ENCODE measurements around the gene MPP1.

MPP1 gene

DNA sequence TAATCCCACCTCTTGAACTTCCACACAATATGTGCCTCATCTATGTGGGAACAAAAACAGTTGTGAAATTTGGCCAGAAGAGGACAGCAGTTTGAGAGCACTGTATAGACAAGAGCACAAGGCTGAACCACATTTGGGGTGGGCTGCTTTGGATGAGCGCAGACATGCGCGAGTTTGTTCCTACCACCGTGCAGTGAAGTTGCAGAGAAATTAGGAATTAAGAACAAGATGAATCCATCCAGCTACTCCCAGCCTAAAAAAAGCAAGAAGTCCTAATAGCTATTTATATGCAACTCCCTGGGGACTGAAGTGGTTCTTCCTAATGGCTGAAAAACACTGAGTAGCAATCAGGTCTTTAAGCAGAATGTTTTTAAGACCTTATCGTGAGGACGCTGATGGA lies 55.4 kb downstream of the MPP1 start:
- DNase-seq, result no peak
- Histone ChIP-seq H3K36me3 (ENCODE audit: control insufficient read depth, insufficient read depth, low read length) (no peaks in the 10 kb centered on the region), H3K4me1 (ENCODE audit: control insufficient read depth, insufficient read depth, low read length, poor library complexity, severe bottlenecking) (peaks cover 11% of the 10 kb centered on the region), H3K27ac (ENCODE audit: insufficient read depth, low read length, poor library complexity, severe bottlenecking) (peak overlapping the region; percentile 61), H3K27me3 (replicated peaks; ENCODE audit: control insufficient read depth, insufficient read depth, low read length, poor library complexity, severe bottlenecking) (no peaks in the 10 kb centered on the region), H3K4me3 (ENCODE audit: insufficient read depth, low read depth, low read length, poor library complexity, severe bottlenecking) (peak overlapping the region; percentile 50), H3K9me3 (ENCODE audit: control insufficient read depth, low read length) (no peaks in the 10 kb centered on the region)

GRCh38 chrX:154748712-154749339 lies 56.5 kb downstream of the MPP1 start:
- H3K27ac ChIP-seq (ENCODE audit: insufficient read depth, low read length, poor library complexity, severe bottlenecking), result no peak overlapping the region
- no peaks in the 10 kb centered on the region for H3K36me3 ChIP-seq (ENCODE audit: control insufficient read depth, insufficient read depth, low read length)
- no peak overlapping the region for H3K4me3 ChIP-seq (ENCODE audit: insufficient read depth, low read depth, low read length, poor library complexity, severe bottlenecking)
- peaks cover 11% of the 10 kb centered on the region for H3K4me1 ChIP-seq (ENCODE audit: control insufficient read depth, insufficient read depth, low read length, poor library complexity, severe bottlenecking)
- H3K9me3 ChIP-seq (ENCODE audit: control insufficient read depth, low read length), result no peaks in the 10 kb centered on the region
- peak in 2 of 3 donors; percentile 13 to 37 for DNase-seq
- no peaks in the 10 kb centered on the region for H3K27me3 ChIP-seq (replicated peaks; ENCODE audit: control insufficient read depth, insufficient read depth, low read length, poor library complexity, severe bottlenecking)

DNA sequence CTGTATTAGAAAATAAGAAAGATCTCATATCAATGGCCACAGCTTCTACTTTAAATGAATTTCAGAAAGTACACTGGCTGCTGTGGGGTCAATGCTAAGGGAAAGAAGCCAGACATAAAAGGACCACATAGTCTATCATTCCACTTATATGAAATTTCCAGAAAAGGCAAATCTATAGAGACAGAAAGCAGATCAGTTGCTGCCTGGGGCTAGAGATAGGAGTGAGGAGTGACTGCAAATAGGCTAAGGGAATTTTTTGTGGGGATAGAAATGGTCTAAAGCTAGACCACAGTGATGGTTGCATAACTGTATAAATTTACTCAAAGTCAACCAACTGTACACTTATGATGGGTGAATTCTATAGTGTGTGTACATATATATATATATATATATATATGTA lies 62.7 kb downstream of the MPP1 start:
- Histone ChIP-seq H3K4me3 (ENCODE audit: insufficient read depth, low read depth, low read length, poor library complexity, severe bottlenecking) (no peak overlapping the region), H3K36me3 (ENCODE audit: control insufficient read depth, insufficient read depth, low read length) (no peaks in the 10 kb centered on the region), H3K9me3 (ENCODE audit: control insufficient read depth, low read length) (no peaks in the 10 kb centered on the region), H3K4me1 (ENCODE audit: control insufficient read depth, insufficient read depth, low read length, poor library complexity, severe bottlenecking) (peaks cover 11% of the 10 kb centered on the region), H3K27ac (ENCODE audit: insufficient read depth, low read length, poor library complexity, severe bottlenecking) (no peak overlapping the region), H3K27me3 (replicated peaks; ENCODE audit: control insufficient read depth, insufficient read depth, low read length, poor library complexity, severe bottlenecking) (no peaks in the 10 kb centered on the region)
- DNase-seq, result no peak

DNA sequence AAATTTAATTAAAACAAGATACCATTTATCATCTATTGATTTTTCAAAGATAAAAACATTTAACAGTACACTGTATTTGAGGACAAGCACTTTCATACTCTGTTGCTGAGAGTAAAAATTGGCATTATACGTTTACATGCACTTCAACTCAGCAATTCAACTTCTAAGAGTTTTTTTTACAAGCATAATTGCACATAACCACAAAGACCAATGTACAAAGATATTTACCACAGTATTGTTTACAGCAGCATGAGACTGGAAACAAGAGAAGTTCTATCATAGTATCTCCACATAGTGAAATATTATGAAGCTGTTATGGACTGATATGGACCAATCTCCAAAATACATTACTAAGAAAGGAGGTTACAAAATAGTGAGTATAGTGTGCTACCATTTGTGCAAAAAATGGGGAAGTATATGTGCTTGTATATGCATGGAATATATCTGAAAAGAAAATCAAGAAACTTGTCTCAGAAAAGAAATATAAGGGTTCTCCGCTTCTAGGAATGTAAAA lies 65.3 kb downstream of the MPP1 start:
- DNase-seq, result no peak
- Histone ChIP-seq H3K9me3 (ENCODE audit: control insufficient read depth, low read length) (no peaks in the 10 kb centered on the region), H3K36me3 (ENCODE audit: control insufficient read depth, insufficient read depth, low read length) (no peaks in the 10 kb centered on the region), H3K27me3 (replicated peaks; ENCODE audit: control insufficient read depth, insufficient read depth, low read length, poor library complexity, severe bottlenecking) (no peaks in the 10 kb centered on the region), H3K4me3 (ENCODE audit: insufficient read depth, low read depth, low read length, poor library complexity, severe bottlenecking) (no peak overlapping the region), H3K27ac (ENCODE audit: insufficient read depth, low read length, poor library complexity, severe bottlenecking) (no peak overlapping the region), H3K4me1 (ENCODE audit: control insufficient read depth, insufficient read depth, low read length, poor library complexity, severe bottlenecking) (peaks cover 32% of the 10 kb centered on the region)

DNA sequence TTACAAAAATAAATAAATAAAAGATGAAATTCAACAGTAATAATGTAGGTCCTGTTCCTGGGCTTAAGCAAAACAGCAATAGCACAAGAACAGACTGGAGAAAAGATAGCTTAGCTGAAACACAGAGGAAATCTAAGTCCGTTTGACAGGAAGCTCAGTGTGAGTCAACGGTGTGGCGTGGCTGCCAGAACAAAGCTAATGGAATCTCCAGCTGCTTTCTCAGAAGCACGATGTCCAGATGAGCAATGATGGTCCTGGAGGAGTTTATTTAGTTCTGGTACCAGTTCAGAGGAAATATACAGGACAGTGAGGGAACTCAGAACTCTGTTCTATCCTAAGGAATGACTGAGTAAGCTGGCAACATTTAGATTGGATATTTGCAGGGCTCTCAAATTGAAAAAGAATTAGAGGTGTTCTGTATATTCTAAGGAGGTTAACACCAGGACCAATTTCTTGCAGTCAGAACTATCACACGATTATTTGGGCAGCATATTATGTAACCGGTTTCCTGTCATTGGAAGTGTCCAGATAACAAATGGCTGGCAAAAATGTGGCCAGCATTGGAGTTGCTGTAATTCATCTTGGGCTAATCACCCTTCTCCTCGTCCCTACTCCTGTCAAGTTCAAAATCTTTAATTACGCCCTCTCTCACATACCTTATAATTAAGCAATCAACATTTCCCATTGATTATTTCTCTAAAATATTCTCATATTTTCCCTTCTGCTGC lies 67.1 kb downstream of the MPP1 start:
- Histone ChIP-seq H3K27ac (ENCODE audit: insufficient read depth, low read length, poor library complexity, severe bottlenecking) (peak overlapping the region; percentile 36), H3K27me3 (replicated peaks; ENCODE audit: control insufficient read depth, insufficient read depth, low read length, poor library complexity, severe bottlenecking) (no peaks in the 10 kb centered on the region), H3K36me3 (ENCODE audit: control insufficient read depth, insufficient read depth, low read length) (no peaks in the 10 kb centered on the region), H3K4me3 (ENCODE audit: insufficient read depth, low read depth, low read length, poor library complexity, severe bottlenecking) (no peak overlapping the region), H3K9me3 (ENCODE audit: control insufficient read depth, low read length) (no peaks in the 10 kb centered on the region), H3K4me1 (ENCODE audit: control insufficient read depth, insufficient read depth, low read length, poor library complexity, severe bottlenecking) (peaks cover 36% of the 10 kb centered on the region)
- DNase-seq, result no peak

DNA sequence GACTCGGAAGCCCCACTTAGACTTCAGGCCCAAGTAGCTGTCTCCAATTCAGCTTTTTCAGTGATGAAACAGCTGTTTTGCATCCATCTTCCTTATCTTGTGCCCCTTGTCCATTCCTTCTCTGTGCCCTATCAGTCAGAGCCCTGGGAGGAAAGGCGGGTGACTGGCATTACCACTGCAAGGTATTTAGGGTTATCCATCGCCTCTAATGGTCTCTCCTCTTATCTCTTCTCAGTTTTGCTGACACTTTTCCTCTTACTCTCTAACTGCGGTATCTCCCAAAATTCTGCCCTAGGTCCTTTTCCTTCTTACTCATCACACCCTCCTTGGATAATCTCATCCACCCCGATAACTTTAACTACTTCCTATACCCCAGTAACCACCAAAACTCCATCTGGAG lies 68.1 kb downstream of the MPP1 start:
- no peak overlapping the region for H3K27ac ChIP-seq (ENCODE audit: insufficient read depth, low read length, poor library complexity, severe bottlenecking)
- DNase-seq, result no peak
- peaks cover 36% of the 10 kb centered on the region for H3K4me1 ChIP-seq (ENCODE audit: control insufficient read depth, insufficient read depth, low read length, poor library complexity, severe bottlenecking)
- no peaks in the 10 kb centered on the region for H3K27me3 ChIP-seq (replicated peaks; ENCODE audit: control insufficient read depth, insufficient read depth, low read length, poor library complexity, severe bottlenecking)
- no peaks in the 10 kb centered on the region for H3K9me3 ChIP-seq (ENCODE audit: control insufficient read depth, low read length)
- H3K36me3 ChIP-seq (ENCODE audit: control insufficient read depth, insufficient read depth, low read length), result no peaks in the 10 kb centered on the region
- H3K4me3 ChIP-seq (ENCODE audit: insufficient read depth, low read depth, low read length, poor library complexity, severe bottlenecking), result no peak overlapping the region

DNA sequence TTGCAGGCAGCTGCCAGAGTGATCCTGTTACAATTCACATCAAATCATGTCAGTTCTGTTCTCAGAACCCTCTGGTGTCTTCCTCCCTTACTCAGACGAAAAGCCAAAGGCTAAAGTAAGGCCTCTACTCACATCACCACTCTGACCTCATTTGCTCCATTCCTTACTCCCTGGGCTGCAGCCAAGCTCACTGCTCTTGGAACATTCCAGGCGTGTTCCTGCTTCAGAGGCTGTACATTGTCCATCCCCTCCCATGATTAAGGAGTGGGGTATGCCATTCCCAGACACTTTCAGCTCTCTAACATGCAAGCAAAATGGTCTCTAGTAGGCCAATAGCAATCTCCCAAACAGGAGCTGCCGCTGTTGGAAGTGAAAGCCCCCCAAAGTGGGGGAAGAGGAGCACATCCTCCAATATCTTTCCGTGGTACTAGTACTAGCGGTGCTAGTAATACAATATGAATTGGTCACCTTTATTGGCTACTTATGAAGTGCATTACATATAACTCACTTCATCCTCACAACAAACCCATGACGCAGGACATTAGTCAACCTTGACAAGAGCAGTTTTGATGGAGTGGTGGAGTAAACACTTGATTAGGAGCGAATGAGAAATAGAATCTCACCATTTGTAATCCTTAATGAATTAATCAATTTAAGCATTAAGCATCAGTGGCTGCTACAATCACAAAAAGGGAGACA lies 69.4 kb downstream of the MPP1 start:
- DNase-seq, result no peak
- H3K27me3 ChIP-seq (replicated peaks; ENCODE audit: control insufficient read depth, insufficient read depth, low read length, poor library complexity, severe bottlenecking), result no peaks in the 10 kb centered on the region
- H3K36me3 ChIP-seq (ENCODE audit: control insufficient read depth, insufficient read depth, low read length), result no peaks in the 10 kb centered on the region
- H3K9me3 ChIP-seq (ENCODE audit: control insufficient read depth, low read length), result no peaks in the 10 kb centered on the region
- H3K4me1 ChIP-seq (ENCODE audit: control insufficient read depth, insufficient read depth, low read length, poor library complexity, severe bottlenecking), result peaks cover 39% of the 10 kb centered on the region
- no peak overlapping the region for H3K4me3 ChIP-seq (ENCODE audit: insufficient read depth, low read depth, low read length, poor library complexity, severe bottlenecking)
- H3K27ac ChIP-seq (ENCODE audit: insufficient read depth, low read length, poor library complexity, severe bottlenecking), result peak overlapping the region; percentile 45

- H3K9me3 ChIP-seq (ENCODE audit: control insufficient read depth, low read length), result no peaks in the 10 kb centered on the region
- peaks cover 32% of the 10 kb centered on the region for H3K4me1 ChIP-seq (ENCODE audit: control insufficient read depth, insufficient read depth, low read length, poor library complexity, severe bottlenecking)
- H3K4me3 ChIP-seq (ENCODE audit: insufficient read depth, low read depth, low read length, poor library complexity, severe bottlenecking), result peak overlapping the region; percentile 2
- H3K27ac ChIP-seq (ENCODE audit: insufficient read depth, low read length, poor library complexity, severe bottlenecking), result peak overlapping the region; percentile 50
- peak in 1 of 3 donors; percentile 12 for DNase-seq
- no peaks in the 10 kb centered on the region for H3K36me3 ChIP-seq (ENCODE audit: control insufficient read depth, insufficient read depth, low read length)
- H3K27me3 ChIP-seq (replicated peaks; ENCODE audit: control insufficient read depth, insufficient read depth, low read length, poor library complexity, severe bottlenecking), result no peaks in the 10 kb centered on the region
These were observed 71.1 kb downstream of the MPP1 start for GRCh38 chrX:154734061-154734781.

DNA sequence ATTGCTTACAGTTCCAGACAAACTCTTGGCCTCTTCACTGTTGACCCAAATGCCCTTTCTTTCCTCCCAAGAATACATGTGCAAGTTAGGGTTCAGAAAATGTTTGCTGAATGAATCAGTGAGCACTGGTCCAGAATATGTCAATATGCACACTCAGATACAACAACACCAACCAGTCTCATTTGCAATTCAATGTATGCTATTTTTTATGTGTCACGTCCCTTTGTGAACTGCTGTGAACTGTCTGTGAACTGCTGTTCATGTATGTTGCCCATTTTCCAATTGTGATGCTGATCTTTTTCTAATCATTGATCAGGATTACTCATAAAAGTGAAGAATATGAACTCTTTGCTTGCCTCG lies 72.2 kb downstream of the MPP1 start:
- no peaks in the 10 kb centered on the region for H3K36me3 ChIP-seq (ENCODE audit: control insufficient read depth, insufficient read depth, low read length)
- H3K4me1 ChIP-seq (ENCODE audit: control insufficient read depth, insufficient read depth, low read length, poor library complexity, severe bottlenecking), result peaks cover 35% of the 10 kb centered on the region
- H3K9me3 ChIP-seq (ENCODE audit: control insufficient read depth, low read length), result no peaks in the 10 kb centered on the region
- H3K27ac ChIP-seq (ENCODE audit: insufficient read depth, low read length, poor library complexity, severe bottlenecking), result peak overlapping the region; percentile 45
- no peaks in the 10 kb centered on the region for H3K27me3 ChIP-seq (replicated peaks; ENCODE audit: control insufficient read depth, insufficient read depth, low read length, poor library complexity, severe bottlenecking)
- no peak overlapping the region for H3K4me3 ChIP-seq (ENCODE audit: insufficient read depth, low read depth, low read length, poor library complexity, severe bottlenecking)
- DNase-seq, result no peak
